Germinal center (tissue), 1 donor: ENCODE data around the gene PHC3.

Experiments
- DNase-seq: peaks from one replicate; pipeline ENCODE4 v3.0.0; 2012; ENCODE audit warnings: mixed read lengths, low spot score

Gene PHC3

DNA sequence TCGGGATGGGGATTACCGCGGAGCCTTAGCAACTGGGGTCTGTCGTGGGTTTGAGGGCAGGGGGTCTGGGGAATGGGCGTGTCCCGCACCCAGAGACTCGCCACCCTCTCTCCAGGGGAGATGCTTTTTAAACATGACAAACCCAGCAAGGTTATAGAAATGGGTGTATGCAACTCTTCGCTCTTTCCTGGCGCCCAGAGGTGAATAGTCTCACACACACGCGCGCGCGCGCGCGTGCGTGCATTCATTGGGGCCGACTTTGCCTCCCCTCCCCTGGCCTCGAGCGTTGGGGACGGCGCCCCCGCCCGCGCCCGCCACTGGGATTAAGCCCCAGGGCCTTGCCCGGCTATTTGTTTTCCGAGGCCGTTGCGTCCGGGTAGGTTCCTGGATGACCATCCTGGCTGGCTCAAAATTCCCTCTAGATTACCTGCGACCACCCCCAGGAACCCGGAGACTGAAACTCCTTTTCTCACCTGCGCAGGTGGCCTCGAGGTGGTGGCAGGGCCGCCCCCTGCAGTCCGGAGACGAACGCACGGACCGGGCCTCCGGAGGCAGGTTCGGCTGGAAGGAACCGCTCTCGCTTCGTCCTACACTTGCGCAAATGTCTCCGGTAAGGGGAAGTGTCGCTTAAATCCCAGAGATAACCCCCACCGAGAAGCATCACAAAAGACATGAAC is 143.0 kb downstream of the PHC3 start:
- peak; percentile 69 for DNase-seq
